C4-2B (cell line): ENCODE data around the gene SARS2.

Source experiments
- CTCF ChIP-seq: fragments of 450-650 bp; conservative IDR thresholded peaks from 2 replicates; pipeline ENCODE4 v1.5.1; 2017; ENCODE audit warnings: mild to moderate bottlenecking
- ZFX ChIP-seq: fragments of 450-650 bp; IDR thresholded peaks from 2 replicates; pipeline ENCODE4 v1.6.1; 2017

GRCh38 chr19:38956264-38956663 is 25.7 kb upstream of the SARS2 start:
- no peak for TF ChIP-seq CTCF
- no peak for TF ChIP-seq ZFX
